PC-9 (cell line): Measurements from ENCODE around the gene GABRB1.

Experiments
- CTCF ChIP-seq: fragments of 200-600 bp; sonication (generic); conservative IDR thresholded peaks from 2 replicates; pipeline ENCODE4 v1.6.1; 2017; ENCODE audit warnings: mixed run types, antibody characterized with exemption, mild to moderate bottlenecking, moderate library complexity
- EZH2 ChIP-seq: fragments of 200-600 bp; sonication (generic); IDR thresholded peaks from 2 replicates; pipeline ENCODE4 v1.8.0; 2017; ENCODE audit warnings: antibody characterized with exemption, low read depth

- TF ChIP-seq CTCF (no peak), EZH2 (no peak)
Observed at GRCh38 chr4:47466056-47466785, 434.9 kb downstream of the GABRB1 start.
